Mesothelial cell of epicardium (in vitro differentiated cells): Measurements from ENCODE around the gene FOXL3. TPM values are rescaled to one million over a fixed set of nuclear protein-coding genes. Genes with fewer than 3 reads are reported as not detected.

ENCODE experiments used
- DNase-seq, 2 experiments: peaks; one replicate each; pipeline ENCODE4 v3.0.0; 2021; ENCODE audit warnings: low spot score in 2 of 2; ENCODE audit not compliant: unreplicated experiment in 2 of 2
- H3K27ac Mint-ChIP-seq: 2 replicates; pipeline ENCODE4 v1.8.0; 2021; ENCODE audit warnings: mixed read lengths
- H3K27me3 Mint-ChIP-seq: 2 replicates; pipeline ENCODE4 v1.8.0; 2021; ENCODE audit warnings: low read depth, mixed read lengths
- H3K36me3 Mint-ChIP-seq: 2 replicates; pipeline ENCODE4 v1.8.0; 2021; ENCODE audit warnings: mixed read lengths
- H3K4me1 Mint-ChIP-seq: 2 replicates; pipeline ENCODE4 v1.8.0; 2021; ENCODE audit warnings: mixed read lengths
- H3K4me3 Mint-ChIP-seq: 2 replicates; pipeline ENCODE4 v1.8.0; 2021; ENCODE audit warnings: mild to moderate bottlenecking, moderate library complexity, mixed read lengths
- H3K9me3 Mint-ChIP-seq: 2 replicates; pipeline ENCODE4 v1.8.0; 2021; ENCODE audit warnings: mixed read lengths
- total RNA-seq: library from RNA; stranded (reverse); gene quantifications from 3 replicates; pipeline ENCODE4 v1.2.1, GENCODE V29; 2021
- TF ChIP-seq, protein P1 (sequence below): fragments of 200-600 bp; sonication (generic); IDR thresholded peaks from one replicate; pipeline ENCODE4 v1.5.0; 2021; ENCODE audit warnings: antibody characterized with exemption; ENCODE audit not compliant: unreplicated experiment

FOXL3 gene
- total RNA-seq, 1 donor from 2014 or later, result not detected

DNA sequence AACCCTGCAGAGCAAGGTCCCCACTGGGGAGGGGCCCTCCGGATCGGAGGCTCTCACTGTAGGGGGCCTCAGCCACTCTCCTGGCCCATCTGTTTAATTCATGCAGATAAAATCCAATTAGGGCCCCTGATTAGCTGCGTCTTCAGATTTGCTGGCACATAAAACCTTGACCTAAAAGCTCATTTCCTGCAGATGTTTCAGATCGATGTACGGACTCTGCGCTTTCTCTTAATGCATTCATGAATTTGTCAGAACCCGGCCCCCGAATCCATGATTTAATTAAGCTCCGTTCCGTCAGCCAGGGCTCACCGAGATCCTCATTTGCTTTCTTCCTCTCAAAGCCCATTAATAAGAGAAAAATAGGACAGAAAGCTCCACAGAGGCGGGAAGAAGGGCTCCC, 40.0 kb upstream of the FOXL3 start:
- no peaks in the 10 kb centered on the region for H3K27me3 Mint-ChIP-seq
- TF ChIP-seq, protein P1, sequence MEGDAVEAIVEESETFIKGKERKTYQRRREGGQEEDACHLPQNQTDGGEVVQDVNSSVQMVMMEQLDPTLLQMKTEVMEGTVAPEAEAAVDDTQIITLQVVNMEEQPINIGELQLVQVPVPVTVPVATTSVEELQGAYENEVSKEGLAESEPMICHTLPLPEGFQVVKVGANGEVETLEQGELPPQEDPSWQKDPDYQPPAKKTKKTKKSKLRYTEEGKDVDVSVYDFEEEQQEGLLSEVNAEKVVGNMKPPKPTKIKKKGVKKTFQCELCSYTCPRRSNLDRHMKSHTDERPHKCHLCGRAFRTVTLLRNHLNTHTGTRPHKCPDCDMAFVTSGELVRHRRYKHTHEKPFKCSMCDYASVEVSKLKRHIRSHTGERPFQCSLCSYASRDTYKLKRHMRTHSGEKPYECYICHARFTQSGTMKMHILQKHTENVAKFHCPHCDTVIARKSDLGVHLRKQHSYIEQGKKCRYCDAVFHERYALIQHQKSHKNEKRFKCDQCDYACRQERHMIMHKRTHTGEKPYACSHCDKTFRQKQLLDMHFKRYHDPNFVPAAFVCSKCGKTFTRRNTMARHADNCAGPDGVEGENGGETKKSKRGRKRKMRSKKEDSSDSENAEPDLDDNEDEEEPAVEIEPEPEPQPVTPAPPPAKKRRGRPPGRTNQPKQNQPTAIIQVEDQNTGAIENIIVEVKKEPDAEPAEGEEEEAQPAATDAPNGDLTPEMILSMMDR, result no peak
- DNase-seq, result no peak
- H3K4me1 Mint-ChIP-seq, result peaks cover 2% of the 10 kb centered on the region
- H3K27ac Mint-ChIP-seq, result no peak overlapping the region
- peaks cover 4% of the 10 kb centered on the region for H3K36me3 Mint-ChIP-seq
- H3K4me3 Mint-ChIP-seq, result no peak overlapping the region
- no peaks in the 10 kb centered on the region for H3K9me3 Mint-ChIP-seq

DNA sequence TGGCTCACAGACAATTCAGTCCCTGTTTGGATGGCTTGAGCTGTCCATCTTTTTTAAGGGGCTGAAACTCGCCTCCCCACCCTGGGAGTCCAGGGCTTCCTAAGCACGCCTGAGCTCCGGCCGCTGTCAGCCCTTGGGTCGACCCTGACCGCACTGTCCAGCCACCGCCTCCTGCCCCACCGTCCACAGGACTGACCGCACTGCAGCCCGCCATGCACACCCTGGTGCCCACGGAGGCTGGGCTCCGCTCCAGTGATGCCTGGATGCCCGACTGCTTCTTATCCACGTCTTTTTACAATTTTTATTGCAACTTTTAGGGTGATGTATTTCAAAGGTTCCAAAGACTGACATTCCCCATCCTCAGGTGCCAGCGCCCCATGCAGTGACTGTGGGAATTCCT, 39.4 kb upstream of the FOXL3 start:
- H3K9me3 Mint-ChIP-seq, result no peaks in the 10 kb centered on the region
- H3K4me1 Mint-ChIP-seq, result peaks cover 2% of the 10 kb centered on the region
- TF ChIP-seq, protein P1, result no peak
- peaks cover 4% of the 10 kb centered on the region for H3K36me3 Mint-ChIP-seq
- no peak overlapping the region for H3K27ac Mint-ChIP-seq
- no peak overlapping the region for H3K4me3 Mint-ChIP-seq
- H3K27me3 Mint-ChIP-seq, result no peaks in the 10 kb centered on the region
- no peak for DNase-seq

DNA sequence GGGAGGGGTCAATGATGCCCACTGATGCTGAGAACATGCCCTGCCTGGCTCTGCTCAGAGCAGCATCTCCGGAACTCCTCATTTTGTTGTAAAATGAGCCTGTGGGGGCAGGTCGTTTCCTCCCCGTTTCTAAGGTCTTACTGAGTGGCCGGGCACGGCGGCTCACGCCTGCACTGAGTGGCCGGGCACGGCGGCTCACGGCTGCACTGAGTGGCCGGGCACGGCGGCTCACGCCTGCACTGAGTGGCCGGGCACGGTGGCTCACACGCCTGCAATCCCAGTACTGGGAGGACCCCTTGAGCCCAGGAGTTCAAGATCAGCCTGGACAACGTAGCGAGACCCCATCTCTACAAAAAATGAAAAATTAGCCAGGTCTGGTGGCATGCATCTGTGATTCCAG, 39.0 kb upstream of the FOXL3 start:
- H3K9me3 Mint-ChIP-seq, result no peaks in the 10 kb centered on the region
- TF ChIP-seq, protein P1, result no peak
- DNase-seq, result no peak
- no peak overlapping the region for H3K4me3 Mint-ChIP-seq
- H3K4me1 Mint-ChIP-seq, result peaks cover 2% of the 10 kb centered on the region
- H3K27me3 Mint-ChIP-seq, result no peaks in the 10 kb centered on the region
- peaks cover 4% of the 10 kb centered on the region for H3K36me3 Mint-ChIP-seq
- H3K27ac Mint-ChIP-seq, result no peak overlapping the region

DNA sequence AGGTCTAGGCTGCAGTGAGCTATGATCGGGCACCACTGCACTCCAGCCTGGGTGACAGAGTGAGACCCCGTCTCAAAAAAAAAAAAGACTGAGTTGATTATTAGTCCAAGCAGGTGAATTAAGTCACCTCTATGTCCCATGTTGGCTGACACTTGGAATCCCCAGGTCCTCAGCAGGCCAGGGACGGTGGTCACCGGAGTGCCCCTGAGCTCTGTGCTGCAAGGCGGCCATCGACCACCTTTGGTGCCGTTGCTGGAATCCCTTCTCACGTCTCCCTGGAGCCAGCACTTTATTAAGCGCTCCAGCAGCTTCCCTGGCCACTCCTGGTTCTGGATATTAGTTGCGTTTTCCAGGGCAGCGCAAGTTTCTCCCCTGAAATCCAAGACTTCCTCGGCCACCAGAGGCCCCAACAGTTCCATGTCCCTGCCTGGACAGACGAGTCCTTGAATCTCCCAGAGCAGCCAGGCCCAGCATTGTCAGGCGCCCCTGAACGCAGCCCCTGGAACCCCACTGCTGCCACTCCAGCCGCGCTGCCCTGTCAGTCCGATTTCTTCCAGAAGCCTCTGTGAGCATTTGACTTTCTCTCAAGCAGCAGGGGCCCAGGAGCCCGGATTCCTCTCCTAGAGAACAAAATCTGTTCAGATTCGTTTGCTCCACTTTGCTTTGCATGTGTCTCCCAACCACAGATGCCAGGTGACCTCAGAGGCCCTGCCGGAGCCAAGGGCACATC, 38.4 kb upstream of the FOXL3 start:
- DNase-seq, result no peak
- no peak overlapping the region for H3K27ac Mint-ChIP-seq
- H3K9me3 Mint-ChIP-seq, result no peaks in the 10 kb centered on the region
- H3K4me3 Mint-ChIP-seq, result no peak overlapping the region
- TF ChIP-seq, protein P1, result no peak
- peaks cover 4% of the 10 kb centered on the region for H3K36me3 Mint-ChIP-seq
- H3K27me3 Mint-ChIP-seq, result no peaks in the 10 kb centered on the region
- peaks cover 2% of the 10 kb centered on the region for H3K4me1 Mint-ChIP-seq

DNA sequence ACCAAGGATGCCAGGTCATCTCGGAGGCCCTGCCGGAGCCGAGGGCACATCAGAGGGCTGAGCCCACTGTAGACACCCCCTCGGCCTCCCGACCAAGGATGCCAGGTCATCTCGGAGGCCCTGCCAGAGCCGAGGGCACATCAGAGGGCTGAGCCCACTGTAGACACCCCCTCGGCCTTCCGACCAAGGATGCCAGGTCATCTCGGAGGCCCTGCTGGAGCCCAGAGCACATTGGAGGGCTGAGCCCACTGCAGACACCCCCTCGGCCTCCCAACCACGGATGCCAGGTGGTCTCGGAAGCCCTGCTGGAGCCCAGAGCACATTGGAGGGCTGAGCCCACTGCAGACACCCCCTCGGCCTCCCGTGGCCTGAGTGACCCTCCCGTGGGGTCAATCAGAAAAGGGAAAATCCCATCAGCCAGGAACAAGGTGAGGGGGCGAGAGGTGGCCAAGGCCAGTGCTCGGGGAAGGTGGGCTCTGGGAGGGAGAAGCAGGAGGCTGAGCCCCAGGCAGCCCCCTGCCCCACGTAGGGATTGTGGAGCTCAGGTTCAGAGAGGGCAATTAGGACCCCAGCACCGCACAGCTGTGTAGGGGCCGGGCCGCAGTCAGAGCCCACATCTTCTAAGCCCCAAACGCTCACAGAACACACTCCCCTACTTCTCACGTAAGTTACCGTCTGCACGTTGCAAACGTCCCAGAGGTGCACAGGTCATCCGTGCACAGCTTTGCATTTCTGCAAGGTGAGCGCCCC, 37.6 kb upstream of the FOXL3 start:
- Mint-ChIP-seq H3K4me1 (peaks cover 2% of the 10 kb centered on the region), H3K4me3 (no peak overlapping the region), H3K27ac (no peak overlapping the region), H3K36me3 (peaks cover 7% of the 10 kb centered on the region), H3K27me3 (no peaks in the 10 kb centered on the region), H3K9me3 (no peaks in the 10 kb centered on the region)
- no peak for DNase-seq
- TF ChIP-seq, protein P1, result no peak
